NK-92 (cell line): ENCODE data around the gene SOX8.
"Not testable (repeated sequence)": the region's sequence is repeated elsewhere in the genome, so short reads cannot be mapped to it uniquely, and the experiment has no call there.

Source experiments
- DNase-seq: peaks from one replicate; lab custom pipeline; 2025; ENCODE audit not compliant: unreplicated experiment; lab: John Stamatoyannopoulos, UW

SOX8 gene

GRCh38 chr16:953818-954217, 27.8 kb upstream of the SOX8 start:
- not testable (repeated sequence) for DNase-seq

DNA sequence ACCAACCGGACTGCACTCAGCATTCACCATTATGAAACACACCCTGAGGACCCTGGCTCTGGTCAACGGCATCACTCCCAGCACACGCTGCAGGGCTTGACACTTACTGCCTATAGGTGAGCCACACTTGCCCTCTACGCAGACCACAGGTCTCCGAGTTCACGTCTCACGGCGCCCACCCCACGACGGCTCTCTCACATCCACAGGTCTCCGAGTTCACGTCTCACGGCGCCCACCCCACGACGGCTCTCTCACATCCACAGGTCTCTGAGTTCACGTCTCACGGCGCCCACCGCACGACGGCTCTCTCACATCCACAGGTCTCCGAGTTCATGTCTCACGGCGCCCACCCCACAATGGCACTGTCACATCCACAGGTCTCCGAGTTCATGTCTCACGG, 25.8 kb upstream of the SOX8 start:
- DNase-seq, result not testable (repeated sequence)

GRCh38 chr16:959232-960040, 22.1 kb upstream of the SOX8 start:
- DNase-seq, result no peak

GRCh38 chr16:962366-962765, 19.2 kb upstream of the SOX8 start:
- DNase-seq, result no peak

- DNase-seq, result no peak
Observed at GRCh38 chr16:962901-963814, 18.4 kb upstream of the SOX8 start.

DNA sequence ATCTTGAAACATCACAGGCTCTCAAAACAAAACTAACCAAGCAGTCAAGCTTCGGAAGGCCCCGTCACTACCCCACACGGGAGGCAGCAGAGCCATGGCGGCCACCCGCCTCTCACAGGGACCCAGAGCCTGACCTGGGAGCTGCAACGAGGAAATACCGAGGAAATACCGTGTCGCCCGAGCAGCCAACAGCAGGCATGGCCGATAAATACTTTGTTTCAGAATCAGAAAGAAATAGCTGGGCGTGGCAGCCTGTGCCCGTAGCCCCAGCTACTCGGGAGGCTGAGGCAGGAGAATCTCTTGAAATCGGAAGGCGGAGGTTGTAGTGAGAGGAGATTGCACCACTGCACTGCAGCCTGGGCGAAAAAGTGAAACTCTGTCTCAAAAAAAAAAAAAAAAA, 17.7 kb upstream of the SOX8 start:
- no peak for DNase-seq

GRCh38 chr16:964356-965035, 17.1 kb upstream of the SOX8 start:
- no peak for DNase-seq

- no peak for DNase-seq
Observed at GRCh38 chr16:965036-965395, 16.6 kb upstream of the SOX8 start.

DNA sequence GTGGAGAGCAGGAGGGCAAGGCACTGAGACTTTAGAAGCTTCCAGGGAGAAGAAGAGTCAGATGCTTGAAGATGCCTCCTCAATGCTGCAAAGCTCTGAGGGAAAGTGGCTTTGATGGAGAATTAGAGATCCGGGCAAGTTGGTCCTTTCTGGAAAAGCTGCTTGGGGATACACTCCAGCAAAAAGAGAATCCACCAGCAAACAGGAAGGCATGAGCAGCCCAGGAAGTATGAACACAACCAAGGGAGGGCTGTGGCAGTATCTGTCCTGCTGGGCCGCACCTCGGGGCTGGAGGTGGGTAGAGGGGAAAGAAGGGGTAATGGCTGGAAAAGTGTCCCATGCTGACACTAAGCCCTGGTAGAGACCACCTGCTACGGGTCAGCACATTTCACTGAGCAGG, 16.1 kb upstream of the SOX8 start:
- DNase-seq, result no peak

DNA sequence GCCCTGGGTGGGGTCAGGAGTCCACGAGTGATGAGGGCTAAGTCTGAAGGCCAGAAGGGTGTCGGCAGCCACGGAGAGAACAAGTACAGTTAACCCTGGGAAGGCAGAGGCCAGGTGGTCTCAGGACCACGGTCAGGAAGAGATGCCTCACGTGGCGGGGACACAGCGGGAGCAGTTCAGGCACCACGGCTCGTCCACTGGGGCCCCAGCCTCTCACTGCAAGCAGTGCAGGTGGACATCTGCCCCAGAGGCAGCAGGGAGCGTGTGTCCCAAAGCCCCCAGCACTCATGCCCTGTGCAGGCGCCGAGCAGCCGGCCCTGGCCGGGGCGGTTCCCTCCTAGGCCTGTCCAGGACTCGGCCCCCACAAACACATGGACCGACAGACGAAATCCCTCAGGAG, 15.5 kb upstream of the SOX8 start:
- no peak for DNase-seq

GRCh38 chr16:966505-966904, 15.1 kb upstream of the SOX8 start:
- no peak for DNase-seq

DNA sequence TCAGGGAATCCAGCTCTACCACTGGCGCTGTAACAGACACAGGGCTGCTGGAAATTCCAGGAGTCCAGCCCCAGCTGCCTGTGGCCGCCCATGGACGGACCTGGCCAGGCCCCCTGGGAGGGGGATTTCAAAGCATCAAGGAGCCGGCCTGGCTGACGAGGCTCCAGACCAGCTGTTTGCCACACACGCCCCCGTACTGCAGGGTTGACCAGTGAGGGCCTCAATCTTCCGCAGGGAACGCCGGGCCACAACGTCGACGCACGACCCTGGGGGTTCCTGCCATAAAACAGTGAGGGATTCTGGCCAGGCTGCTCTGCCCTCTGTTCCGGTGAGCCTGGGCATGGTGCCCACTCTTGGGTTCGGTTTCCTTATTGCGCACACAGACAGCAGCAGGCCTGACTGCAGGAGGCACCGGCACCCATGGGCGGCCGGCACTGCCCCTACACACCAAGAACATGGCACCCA, 14.5 kb upstream of the SOX8 start:
- no peak for DNase-seq

- no peak for DNase-seq
Observed at GRCh38 chr16:967546-968295, 13.8 kb upstream of the SOX8 start.

GRCh38 chr16:968620-969019, 12.9 kb upstream of the SOX8 start:
- DNase-seq, result no peak

- DNase-seq, result no peak
Observed at GRCh38 chr16:969508-970385, 11.8 kb upstream of the SOX8 start.

DNA sequence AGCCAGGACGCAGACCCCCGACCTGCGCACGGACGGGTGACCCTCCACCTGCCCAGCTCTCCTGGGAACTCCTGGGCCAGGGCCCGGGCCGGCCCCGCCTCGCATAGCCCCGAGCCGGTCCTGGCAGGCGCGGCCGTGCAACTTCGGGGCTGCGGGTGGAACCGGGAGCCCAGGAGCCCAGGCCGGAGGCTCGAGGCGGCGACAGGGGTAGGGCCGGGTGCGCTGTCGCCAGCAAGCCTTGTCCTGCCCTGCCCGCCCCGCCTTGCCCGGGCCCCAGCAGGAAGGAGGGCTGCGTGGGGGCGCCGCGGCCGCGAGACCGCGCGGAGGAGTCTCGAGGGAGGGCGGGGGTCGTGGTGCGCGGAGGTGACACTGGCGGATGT, 11.2 kb upstream of the SOX8 start:
- no peak for DNase-seq

GRCh38 chr16:970766-971581, 10.6 kb upstream of the SOX8 start, which contains the start of gene LMF1:
TSS of gene LMF1 (minus strand) at chr16:970984. CDS start at chr16:970980, 4 bp downstream.
- DNase-seq, result peak; percentile 56

- DNase-seq, result no peak
Observed at GRCh38 chr16:971582-971905, 10.0 kb upstream of the SOX8 start.

DNA sequence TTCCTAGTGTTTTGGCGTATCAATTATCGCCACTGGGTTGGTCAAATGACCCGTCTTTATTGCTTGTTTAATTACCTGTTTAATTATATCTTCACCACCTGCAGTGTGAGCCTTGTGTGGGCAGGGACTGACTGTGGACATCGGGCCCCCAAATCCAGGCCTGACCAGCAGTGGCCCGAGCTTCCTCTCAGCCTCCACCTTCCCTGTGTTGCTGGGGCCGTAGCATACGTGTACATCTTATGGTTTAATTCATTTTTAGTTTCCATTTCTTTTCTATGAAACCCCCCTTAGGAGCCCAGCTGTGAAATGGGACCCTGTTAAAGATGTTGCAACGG, 9.6 kb upstream of the SOX8 start:
- no peak for DNase-seq
